PC-9 (cell line): Measurements from ENCODE around the gene MRPL54.

Experiments used
- EZH2 ChIP-seq: fragments of 200-600 bp; sonication (generic); IDR thresholded peaks from 2 replicates; pipeline ENCODE4 v1.8.0; 2017; ENCODE audit warnings: antibody characterized with exemption, low read depth
- TF ChIP-seq, protein P1 (sequence below): fragments of 200-600 bp; sonication (generic); conservative IDR thresholded peaks from 2 replicates; pipeline ENCODE4 v1.6.1; 2017; ENCODE audit warnings: mixed run types, antibody characterized with exemption, mild to moderate bottlenecking, moderate library complexity

DNA sequence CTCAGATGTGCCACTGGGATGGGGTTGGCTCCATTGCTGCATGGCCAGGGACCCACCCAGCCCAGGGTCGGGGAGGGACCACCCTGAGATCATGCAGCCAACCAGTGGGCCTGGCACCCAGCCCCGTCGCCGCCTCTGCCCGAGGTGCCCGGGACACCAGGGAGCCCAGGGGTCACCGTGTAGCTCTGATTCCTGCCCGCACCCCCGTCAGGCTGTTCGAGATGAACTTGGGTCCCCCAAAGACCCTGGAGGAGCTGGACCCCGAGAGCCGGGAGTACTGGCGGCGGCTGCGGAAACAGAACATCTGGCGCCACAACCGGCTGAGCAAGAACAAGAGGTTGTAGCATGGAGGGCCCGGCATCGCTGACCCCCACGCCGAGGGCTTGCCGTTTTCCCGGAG lies 4.6 kb downstream of the MRPL54 start:
- TF ChIP-seq, protein P1, sequence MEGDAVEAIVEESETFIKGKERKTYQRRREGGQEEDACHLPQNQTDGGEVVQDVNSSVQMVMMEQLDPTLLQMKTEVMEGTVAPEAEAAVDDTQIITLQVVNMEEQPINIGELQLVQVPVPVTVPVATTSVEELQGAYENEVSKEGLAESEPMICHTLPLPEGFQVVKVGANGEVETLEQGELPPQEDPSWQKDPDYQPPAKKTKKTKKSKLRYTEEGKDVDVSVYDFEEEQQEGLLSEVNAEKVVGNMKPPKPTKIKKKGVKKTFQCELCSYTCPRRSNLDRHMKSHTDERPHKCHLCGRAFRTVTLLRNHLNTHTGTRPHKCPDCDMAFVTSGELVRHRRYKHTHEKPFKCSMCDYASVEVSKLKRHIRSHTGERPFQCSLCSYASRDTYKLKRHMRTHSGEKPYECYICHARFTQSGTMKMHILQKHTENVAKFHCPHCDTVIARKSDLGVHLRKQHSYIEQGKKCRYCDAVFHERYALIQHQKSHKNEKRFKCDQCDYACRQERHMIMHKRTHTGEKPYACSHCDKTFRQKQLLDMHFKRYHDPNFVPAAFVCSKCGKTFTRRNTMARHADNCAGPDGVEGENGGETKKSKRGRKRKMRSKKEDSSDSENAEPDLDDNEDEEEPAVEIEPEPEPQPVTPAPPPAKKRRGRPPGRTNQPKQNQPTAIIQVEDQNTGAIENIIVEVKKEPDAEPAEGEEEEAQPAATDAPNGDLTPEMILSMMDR: no peak
- no peak for TF ChIP-seq EZH2
